GM18870 (cell line): ENCODE results near the gene SENP5.

Experiments
- ATAC-seq: cut with Tn5 transposase; IDR thresholded peaks from one replicate; pipeline ENCODE4 v1.9.1; 2021; ENCODE audit warnings: moderate library complexity; ENCODE audit not compliant: unreplicated experiment

SENP5 gene

DNA sequence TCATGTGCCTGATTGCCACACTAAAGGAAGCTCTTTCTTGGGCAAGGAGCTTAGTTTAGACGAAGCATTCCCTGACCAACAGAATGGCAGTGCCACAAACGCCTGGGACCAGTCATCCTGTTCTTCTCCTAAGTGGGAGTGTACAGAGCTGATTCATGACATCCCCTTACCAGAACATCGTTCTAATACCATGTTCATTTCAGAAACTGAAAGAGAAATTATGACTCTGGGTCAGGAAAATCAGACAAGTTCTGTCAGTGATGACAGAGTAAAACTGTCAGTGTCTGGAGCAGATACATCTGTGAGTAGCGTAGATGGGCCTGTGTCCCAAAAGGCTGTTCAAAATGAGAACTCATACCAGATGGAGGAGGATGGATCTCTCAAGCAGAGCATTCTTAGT is 18.4 kb downstream of the SENP5 start:
- no peak for ATAC-seq

DNA sequence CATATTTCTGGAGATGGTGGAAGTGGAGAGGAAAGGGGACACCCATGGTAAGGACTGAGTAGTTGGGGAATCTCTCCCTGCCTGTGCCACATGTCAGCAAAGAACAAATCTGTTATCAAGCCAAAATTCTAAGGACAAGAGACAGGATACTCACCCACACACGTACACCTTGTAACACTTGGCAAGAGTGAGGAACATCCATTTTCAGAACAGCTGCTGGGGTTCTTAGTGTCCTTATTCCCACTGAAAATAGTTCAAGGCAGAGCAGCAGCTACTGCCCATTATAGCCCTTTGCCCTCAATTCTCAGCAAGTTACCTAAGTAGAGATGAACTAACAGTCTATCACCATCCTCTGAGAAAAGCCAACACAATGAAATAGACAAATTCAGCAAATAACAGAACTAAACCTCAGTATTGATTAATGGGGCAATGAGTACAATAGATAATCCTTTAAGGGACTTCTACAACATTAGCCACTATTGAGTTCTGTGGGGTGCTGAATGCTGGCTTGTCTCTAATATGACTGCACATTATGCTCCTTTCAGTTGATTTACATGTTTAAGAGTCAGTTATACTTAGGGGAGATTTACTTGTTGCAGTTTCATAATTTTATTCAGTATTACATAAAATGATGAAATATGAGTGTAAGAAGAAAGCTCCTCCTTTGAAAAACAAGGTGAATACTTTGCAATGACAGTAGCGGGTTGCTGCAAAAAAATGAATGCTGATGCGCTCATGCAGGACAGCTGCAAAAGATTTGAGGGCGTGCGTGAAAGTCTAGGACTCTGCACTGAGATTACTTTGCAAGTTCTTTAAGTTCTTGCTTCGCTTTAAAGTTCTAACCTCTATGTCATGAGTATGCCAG is 22.4 kb downstream of the SENP5 start:
- ATAC-seq, result no peak

GRCh38 chr3:196894557-196895295 is 27.0 kb downstream of the SENP5 start:
- ATAC-seq, result no peak

DNA sequence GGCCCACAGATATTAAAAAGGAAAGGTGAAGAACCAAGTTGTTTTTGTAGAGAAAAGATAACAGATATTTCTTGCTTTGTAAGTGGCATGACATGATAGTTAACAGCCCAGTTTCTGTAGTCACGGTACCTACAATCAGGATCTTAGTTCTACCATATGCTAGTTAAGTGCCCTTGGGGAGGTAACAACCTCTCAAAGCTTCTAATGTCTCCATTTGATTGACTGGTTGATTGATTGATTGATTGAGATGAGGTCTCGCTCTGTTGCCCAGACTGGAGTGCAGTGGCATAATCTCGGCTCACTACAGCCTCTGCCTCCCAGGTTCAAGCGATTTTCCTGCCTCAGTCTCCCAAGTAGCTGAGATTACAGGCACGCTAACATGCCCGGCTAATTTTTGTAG is 28.5 kb downstream of the SENP5 start:
- ATAC-seq, result no peak

- ATAC-seq, result no peak
These were observed 34.0 kb downstream of the SENP5 start for GRCh38 chr3:196901768-196902167.

- ATAC-seq, result no peak
These were observed 34.6 kb downstream of the SENP5 start for GRCh38 chr3:196902296-196902695.

- ATAC-seq, result no peak
These were observed 36.0 kb downstream of the SENP5 start for GRCh38 chr3:196903740-196904139.

- no peak for ATAC-seq
These were observed 47.1 kb downstream of the SENP5 start for GRCh38 chr3:196914866-196915265.

- ATAC-seq, result no peak
These were observed 47.7 kb downstream of the SENP5 start for GRCh38 chr3:196915375-196915774.

GRCh38 chr3:196916221-196916620 is 48.5 kb downstream of the SENP5 start:
- ATAC-seq, result no peak

DNA sequence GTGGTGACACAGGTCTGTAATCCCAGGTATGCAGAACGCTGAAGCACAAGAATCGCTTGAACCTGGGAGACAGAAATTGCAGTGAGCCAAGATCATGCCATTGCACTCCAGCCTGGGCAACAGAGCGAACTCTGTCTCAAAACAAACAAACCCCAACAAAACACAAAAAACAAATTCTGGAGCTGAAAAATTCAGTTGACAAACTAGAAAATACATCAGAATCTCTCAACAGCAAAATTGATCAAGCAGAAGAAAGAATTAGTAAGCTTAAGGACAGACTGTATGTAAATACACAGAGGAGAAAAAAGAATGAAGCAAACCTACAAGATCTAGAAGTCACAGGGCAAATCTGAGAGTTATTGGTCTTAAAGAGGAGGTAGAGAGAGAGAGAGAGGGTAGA is 49.3 kb downstream of the SENP5 start:
- no peak for ATAC-seq

DNA sequence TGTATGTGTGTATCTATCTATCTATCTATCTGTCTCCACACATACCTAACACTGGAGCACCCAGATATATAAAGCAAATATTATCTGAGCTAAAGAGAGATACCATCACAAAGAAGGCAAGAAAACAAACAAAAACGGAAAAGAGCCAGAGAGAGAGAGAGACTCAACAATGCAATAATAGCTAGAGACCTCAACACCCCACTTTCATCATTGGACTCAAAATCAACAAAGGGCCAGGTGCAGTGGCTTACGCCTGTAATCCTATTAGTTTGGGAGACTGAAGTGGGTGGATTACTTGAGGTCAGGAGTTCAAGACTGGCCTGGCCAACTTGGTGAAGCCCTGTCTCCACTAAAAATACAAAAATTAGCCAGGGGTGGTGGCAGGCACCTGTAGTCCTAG is 51.2 kb downstream of the SENP5 start:
- no peak for ATAC-seq

DNA sequence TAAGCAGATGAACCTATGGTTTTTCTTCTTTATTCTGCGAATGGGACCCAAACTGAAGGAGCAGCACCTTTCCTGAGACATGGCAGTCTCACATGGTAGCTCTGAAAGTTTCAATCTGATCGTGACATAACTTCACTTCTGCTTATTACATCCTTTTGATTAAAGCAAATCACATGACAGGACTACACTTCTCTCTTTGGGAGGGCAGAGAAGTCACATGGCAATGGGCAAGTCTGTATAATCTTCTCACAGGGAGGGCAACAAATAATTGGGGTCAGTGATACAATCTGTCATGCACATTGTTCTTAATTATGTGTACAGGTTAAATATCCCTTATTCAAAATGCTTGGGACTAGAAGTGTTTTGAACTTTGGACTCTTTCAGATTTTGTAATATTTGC is 53.0 kb downstream of the SENP5 start:
- no peak for ATAC-seq

DNA sequence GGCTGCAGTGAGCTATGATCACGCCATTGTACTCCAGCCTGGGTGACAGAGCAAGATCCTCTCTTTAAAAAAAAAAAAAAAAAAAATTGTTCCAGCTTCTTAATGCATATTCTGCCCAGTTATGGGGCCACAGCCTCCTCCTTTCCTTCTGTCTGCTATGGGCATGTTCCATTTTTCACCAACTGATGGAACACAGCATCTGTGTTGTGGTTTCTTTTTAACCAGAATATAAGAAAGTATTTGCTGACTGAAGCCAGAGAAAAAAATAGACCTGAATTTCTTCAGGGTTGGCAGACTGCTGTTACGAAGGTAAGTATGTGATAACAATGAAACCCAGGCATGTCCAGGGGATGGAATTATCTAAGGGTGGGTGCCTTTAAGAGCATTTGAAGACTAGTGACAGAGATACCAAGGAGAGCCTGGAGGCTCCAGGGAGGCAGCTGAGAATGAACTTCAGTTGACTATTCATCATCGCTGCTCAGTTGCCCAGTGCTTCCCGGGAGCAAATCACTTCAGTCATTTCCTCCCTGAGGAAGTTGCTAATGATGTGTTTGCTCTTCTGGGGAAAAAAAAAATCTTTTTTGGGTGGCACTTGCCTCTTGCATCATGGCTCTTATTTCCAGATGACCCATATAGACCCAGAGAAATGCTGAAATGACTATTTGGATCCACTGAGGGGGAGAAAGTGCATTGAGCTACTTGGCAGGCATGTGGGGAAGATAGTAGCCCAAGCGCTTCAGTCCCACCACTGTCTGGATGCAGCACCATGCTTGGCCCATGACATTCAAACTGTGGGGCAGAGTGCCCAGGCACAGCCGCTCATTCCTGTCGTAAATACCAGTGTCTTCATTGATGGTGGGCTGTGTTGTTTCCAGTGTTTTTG is 60.1 kb downstream of the SENP5 start:
- no peak for ATAC-seq

DNA sequence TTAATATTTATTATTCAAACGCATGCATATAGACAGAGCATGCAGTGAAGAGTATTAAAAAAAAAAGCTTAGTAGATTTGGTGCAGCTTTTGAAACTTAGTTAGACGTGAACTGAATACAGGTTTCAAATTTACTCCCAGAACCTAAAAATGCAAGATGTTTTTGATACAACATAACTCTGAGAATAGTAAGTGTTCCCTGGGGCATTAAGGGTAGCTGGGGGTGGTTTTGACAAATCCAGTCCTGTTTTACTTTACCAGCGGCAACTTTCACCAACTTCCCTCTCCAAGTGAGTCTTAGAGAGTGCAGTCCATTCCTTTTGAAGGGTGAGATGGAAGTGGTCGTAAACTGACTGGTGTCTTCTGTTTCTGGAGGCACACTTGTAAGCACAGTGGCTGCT is 63.4 kb downstream of the SENP5 start:
- ATAC-seq, result no peak

- no peak for ATAC-seq
These were observed 64.3 kb downstream of the SENP5 start for GRCh38 chr3:196931828-196932587.

GRCh38 chr3:196932600-196932999 is 64.9 kb downstream of the SENP5 start:
- ATAC-seq, result no peak

GRCh38 chr3:196936288-196936687 is 68.6 kb downstream of the SENP5 start:
- ATAC-seq, result no peak

DNA sequence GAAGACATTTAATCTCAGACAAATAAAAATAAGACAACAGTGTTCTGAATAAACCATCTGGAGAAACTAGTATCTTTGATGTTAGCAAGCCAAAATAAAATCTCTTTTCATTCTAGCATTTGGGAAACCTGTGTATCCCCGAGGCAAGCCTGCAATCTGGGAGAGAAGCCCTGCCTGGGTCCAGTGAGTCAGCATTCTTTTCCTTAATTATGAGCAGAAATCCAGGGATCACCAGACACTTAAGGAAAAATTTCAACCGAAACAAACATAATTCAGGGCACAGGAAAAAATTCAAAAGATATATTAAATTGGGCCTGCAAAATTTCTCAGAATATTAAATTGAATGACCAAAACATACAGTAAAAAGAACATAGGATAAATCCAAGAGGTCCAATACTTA is 70.4 kb downstream of the SENP5 start:
- no peak for ATAC-seq

GRCh38 chr3:196938576-196938975 is 70.9 kb downstream of the SENP5 start:
- no peak for ATAC-seq
